K562 treated with DMSO at 1 percent for 48 hours (cell line): Measurements from ENCODE around the gene ELF2. TPM values are rescaled to one million over a fixed set of nuclear protein-coding genes. Genes with fewer than 3 reads are reported as not detected.

ENCODE experiments used
- total RNA-seq: library from RNA; unstranded; fragments of 300-600 nt; gene quantifications from 2 replicates; pipeline ENCODE4 v1.2.3, GENCODE V29; 2022; ENCODE audit warnings: low replicate concordance; ENCODE audit errors: extremely low read depth

ELF2 gene
- total RNA-seq: not detected in 2 replicates

DNA sequence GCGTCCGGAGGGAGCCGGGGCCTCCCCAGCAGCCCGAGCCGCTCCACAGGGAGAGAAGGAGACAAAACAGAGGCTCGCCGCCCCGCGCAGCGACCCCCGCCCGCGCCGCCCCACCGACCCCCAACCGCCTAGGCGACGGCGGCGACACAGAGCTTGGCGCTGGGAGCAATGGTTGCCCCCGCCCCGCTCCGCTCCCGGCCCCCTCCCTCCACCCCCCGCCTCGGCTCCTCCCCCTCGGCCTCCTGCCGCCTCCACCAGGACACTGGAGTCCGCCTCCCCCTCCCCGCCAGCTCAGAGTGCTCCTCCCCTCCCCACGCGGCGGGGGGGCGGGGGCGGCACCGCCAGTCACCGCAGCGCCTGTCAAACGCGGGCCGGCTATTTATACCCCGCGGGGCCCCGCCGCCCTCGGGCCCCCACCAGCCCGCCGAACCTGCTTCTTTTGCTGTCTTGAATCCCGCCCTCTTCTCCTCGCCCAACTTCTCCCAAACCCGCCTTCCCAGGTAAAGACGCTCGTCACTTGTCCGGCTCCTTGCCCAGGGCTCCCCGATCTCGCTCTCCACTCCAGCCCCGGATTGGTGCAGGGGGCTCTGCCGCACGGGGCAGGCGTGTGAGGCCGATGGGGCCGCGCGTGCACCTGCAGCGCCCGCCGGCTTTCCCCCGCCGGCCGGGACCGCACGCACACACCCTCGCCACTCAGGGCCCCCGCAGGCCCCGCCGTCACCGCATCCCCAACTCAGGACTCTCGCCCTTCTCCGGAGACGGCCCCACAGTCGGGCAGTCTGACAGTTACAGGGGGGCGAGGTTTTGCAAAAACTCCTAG is at the start of gene ELF2:
ELF2 (minus strand) TSS at position 170 of the 820 bp plus-strand sequence. CDS start 39,517 bp downstream, outside the sequence.

DNA sequence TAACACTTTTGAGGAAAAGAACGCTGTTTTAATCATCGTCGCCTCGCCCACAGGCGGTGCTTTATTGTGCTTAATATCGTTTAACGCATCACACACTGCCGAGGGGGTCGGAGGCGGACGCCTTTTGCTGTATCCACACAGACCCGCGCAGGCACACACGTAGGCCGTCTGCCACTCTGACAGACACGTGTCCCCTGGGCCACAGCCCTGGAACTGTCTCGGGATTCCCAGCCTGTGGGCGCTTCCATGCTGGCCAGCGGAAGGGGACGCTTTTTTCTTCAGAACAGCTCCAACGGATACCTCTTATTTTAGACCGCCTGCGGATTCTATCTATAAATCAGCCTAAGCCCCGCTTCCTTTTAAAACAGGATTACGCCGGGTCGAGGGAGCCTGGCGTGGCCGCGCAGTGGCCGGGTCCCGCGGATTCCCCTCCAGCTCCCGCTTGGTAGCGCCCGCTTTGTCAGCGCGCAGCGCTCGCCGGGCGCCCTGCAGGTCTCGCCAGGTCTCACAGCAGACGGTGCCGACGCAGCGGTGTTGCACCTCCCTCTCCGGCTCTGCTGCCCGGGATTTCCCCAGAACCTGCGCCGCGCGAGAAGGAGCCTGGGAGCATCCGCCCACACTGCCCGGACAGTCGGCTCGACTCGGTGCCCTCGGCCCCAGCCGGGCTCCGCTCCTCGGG is 161.6 kb downstream of the ELF2 start, which contains the start of gene NOCT:
NOCT (plus strand) TSS at position 513 of the 679 bp plus-strand sequence. CDS start 201 bp downstream, outside the sequence.

Other genes with a start within 250 kb of the ELF2 start
- gene NOCT, start 161.4 kb downstream of the ELF2 start, total RNA-seq: not detected in 2 replicates
- not detected in 2 replicates for gene MGARP, start 103.0 kb upstream of the ELF2 start, total RNA-seq
- gene NAA15, start 124.3 kb upstream of the ELF2 start, total RNA-seq: not detected in 2 replicates
- gene NDUFC1, start 125.3 kb upstream of the ELF2 start, total RNA-seq: not detected in 2 replicates